GM23338 (cell line): Measurements from ENCODE around the gene SARM1. TPM values are rescaled to one million over a fixed set of nuclear protein-coding genes. Genes with fewer than 3 reads are reported as not detected.

Source experiments
- ATAC-seq: fragments of 200-7000 bp; cut with Tn5 transposase; 3 replicates; pipeline ENCODE4 v1.9.1; 2020
- DNase-seq: peaks from one replicate; pipeline ENCODE4 v3.0.0-alpha.2; 2015; ENCODE audit warnings: low spot score
- H2AFZ ChIP-seq: fragments of 200-600 bp; sonication (generic); 2 replicates; pipeline ENCODE4 v1.8.0; 2016; ENCODE audit warnings: antibody characterized with exemption, mild to moderate bottlenecking, moderate library complexity
- H3F3A ChIP-seq: fragments of 200-600 bp; sonication (generic); replicated peaks from 2 replicates; pipeline ENCODE4 v1.8.0; 2017; ENCODE audit warnings: antibody characterized with exemption, mixed run types, low read depth
- H3K27ac ChIP-seq: fragments of 200-600 bp; sonication (generic); 2 replicates; pipeline ENCODE4 v1.6.1; 2016; ENCODE audit warnings: low read depth
- H3K27me3 ChIP-seq: fragments of 200-600 bp; sonication (generic); 2 replicates; pipeline ENCODE4 v1.8.0; 2016; ENCODE audit warnings: mild to moderate bottlenecking, mixed run types, moderate library complexity; ENCODE audit not compliant: insufficient read depth
- H3K36me3 ChIP-seq: fragments of 200-600 bp; sonication (generic); 2 replicates; pipeline ENCODE4 v1.8.0; 2016; ENCODE audit warnings: mild to moderate bottlenecking; ENCODE audit not compliant: insufficient read depth
- H3K4me1 ChIP-seq: fragments of 200-600 bp; sonication (generic); 2 replicates; pipeline ENCODE4 v1.8.0; 2016; ENCODE audit warnings: mild to moderate bottlenecking, moderate library complexity; ENCODE audit not compliant: insufficient read depth
- H3K4me2 ChIP-seq: fragments of 200-600 bp; sonication (generic); 2 replicates; pipeline ENCODE4 v1.7.1; 2017; ENCODE audit warnings: mixed run types
- H3K4me3 ChIP-seq: fragments of 200-600 bp; sonication (generic); 2 replicates; pipeline ENCODE4 v1.6.1; 2016; ENCODE audit warnings: mixed run types
- H3K79me2 ChIP-seq: fragments of 200-600 bp; sonication (generic); replicated peaks from 2 replicates; pipeline ENCODE4 v1.8.0; 2017; ENCODE audit warnings: mild to moderate bottlenecking; ENCODE audit not compliant: insufficient read depth
- H3K9me2 ChIP-seq: fragments of 200-600 bp; sonication (generic); 2 replicates; pipeline ENCODE4 v1.8.0; 2017; ENCODE audit not compliant: insufficient read depth
- H4K20me1 ChIP-seq: fragments of 200-600 bp; sonication (generic); replicated peaks from 2 replicates; pipeline ENCODE4 v1.8.0; 2017; ENCODE audit warnings: mild to moderate bottlenecking; ENCODE audit not compliant: insufficient read depth
- H3K27ac Mint-ChIP-seq: 2 replicates; pipeline ENCODE4 v1.8.0; 2020; ENCODE audit warnings: inconsistent platforms, mild to moderate bottlenecking, moderate library complexity, mixed read lengths
- H3K27me3 Mint-ChIP-seq: 3 replicates; pipeline ENCODE4 v1.8.0; 2022; ENCODE audit warnings: low read depth, mild to moderate bottlenecking, moderate library complexity, mixed read lengths, inconsistent platforms; ENCODE audit not compliant: insufficient read depth, poor library complexity
- H3K36me3 Mint-ChIP-seq: 3 replicates; pipeline ENCODE4 v1.8.0; 2021; ENCODE audit warnings: low read depth, mild to moderate bottlenecking, inconsistent platforms, moderate library complexity, mixed read lengths
- H3K4me1 Mint-ChIP-seq: 3 replicates; pipeline ENCODE4 v1.8.0; 2020; ENCODE audit warnings: mild to moderate bottlenecking, inconsistent platforms, mixed read lengths
- H3K4me3 Mint-ChIP-seq: 3 replicates; pipeline ENCODE4 v1.8.0; 2021; ENCODE audit warnings: moderate library complexity, mild to moderate bottlenecking, inconsistent platforms, mixed read lengths
- H3K9me3 Mint-ChIP-seq: 3 replicates; pipeline ENCODE4 v1.8.0; 2020; ENCODE audit warnings: moderate library complexity, mild to moderate bottlenecking, inconsistent platforms, mixed read lengths
- CREB1 ChIP-seq: fragments of 250-450 bp; sonication (Bioruptor Pico); IDR thresholded peaks from 2 replicates; pipeline ENCODE4 v1.5.0; 2020; ENCODE audit warnings: low read depth, mild to moderate bottlenecking, moderate library complexity
- CTCF ChIP-seq, 2 experiments: fragments of 200-600 bp in 1 of 2; sonication (generic) in 1 of 2; conservative IDR thresholded peaks; 2 replicates each; pipeline versions ENCODE4 v1.5.1 to v1.6.1; 2016 to 2017; ENCODE audit warnings: antibody characterized with exemption in 2 of 2, low read depth in 2 of 2, mild to moderate bottlenecking in 2 of 2, moderate library complexity in 1 of 2
- ETS1 ChIP-seq: IDR thresholded peaks from 2 replicates; pipeline ENCODE4 v1.6.1; 2016; ENCODE audit warnings: antibody characterized with exemption
- EZH2 ChIP-seq: fragments of 200-600 bp; sonication (generic); IDR thresholded peaks from one replicate; pipeline ENCODE4 v1.8.0; 2017; ENCODE audit warnings: antibody characterized with exemption, mild to moderate bottlenecking, low read depth; ENCODE audit not compliant: unreplicated experiment
- EZH2phosphoT487 ChIP-seq: fragments of 200-600 bp; sonication (generic); IDR thresholded peaks from one replicate; pipeline ENCODE4 v1.8.1; 2018; ENCODE audit warnings: antibody characterized with exemption; ENCODE audit not compliant: unreplicated experiment
- JUNB ChIP-seq: IDR thresholded peaks from one replicate; pipeline ENCODE4 v1.6.1; 2016; ENCODE audit warnings: antibody characterized with exemption; ENCODE audit not compliant: unreplicated experiment
- NANOG ChIP-seq: IDR thresholded peaks from 2 replicates; pipeline ENCODE4 v1.6.1; 2016; ENCODE audit warnings: antibody characterized with exemption, borderline replicate concordance
- POLR2AphosphoS5 ChIP-seq: IDR thresholded peaks from 2 replicates; pipeline ENCODE4 v1.6.1; 2016; ENCODE audit warnings: antibody characterized with exemption, low read depth
- REST ChIP-seq: IDR thresholded peaks from one replicate; pipeline ENCODE4 v1.6.1; 2018; ENCODE audit warnings: antibody characterized with exemption; ENCODE audit not compliant: unreplicated experiment
- STAT1 ChIP-seq: IDR thresholded peaks from one replicate; pipeline ENCODE4 v1.6.1; 2016; ENCODE audit warnings: antibody characterized with exemption; ENCODE audit not compliant: unreplicated experiment
- ZNF114 ChIP-seq: fragments of 250-450 bp; sonication (Bioruptor Pico); IDR thresholded peaks from 2 replicates; pipeline ENCODE4 v1.5.0; 2020; ENCODE audit warnings: mild to moderate bottlenecking, moderate library complexity
- ZNF331 ChIP-seq: fragments of 250-450 bp; sonication (Bioruptor Pico); IDR thresholded peaks from 2 replicates; pipeline ENCODE4 v1.5.0; 2020; ENCODE audit warnings: low read depth, mild to moderate bottlenecking, moderate library complexity
- ZNF462 ChIP-seq: fragments of 250-450 bp; sonication (Bioruptor Pico); IDR thresholded peaks from 2 replicates; pipeline ENCODE4 v1.5.0; 2020; ENCODE audit warnings: mild to moderate bottlenecking, moderate library complexity
- polyA plus RNA-seq: library from polyadenylated mRNA; unstranded; fragments of >200 nt; fragmentation: Nextera tagmentation; extraction: Ambion mirVana; gene quantifications from 2 replicates; pipeline ENCODE4 v1.2.1, GENCODE V29; 2016
- total RNA-seq: library from RNA; depleted of rRNA; stranded (reverse); fragments of >200 nt; shearing (Covaris generic); gene quantifications from 2 replicates; pipeline ENCODE4 v1.2.3, GENCODE V29; 2014

The SARM1 gene
- total and polyA plus RNA-seq, 2 experiments from 2014 or later: 0.89 to 15.3 TPM

- Mint-ChIP-seq H3K9me3 (no peaks in the 10 kb centered on the region), H3K4me3 (no peak overlapping the region), H3K36me3 (no peaks in the 10 kb centered on the region), H3K4me1 (0 out of 3 replicates have a peak, but pooled peaks cover 2% of the 10 kb centered on the region), H3K27me3 (no peaks in the 10 kb centered on the region), H3K27ac (no peak overlapping the region)
- no peaks in the 10 kb centered on the region for H4K20me1 ChIP-seq
- TF ChIP-seq REST: no peak
- TF ChIP-seq NANOG: no peak
- no peak for TF ChIP-seq CREB1
- no peak for TF ChIP-seq STAT1
- no peak for TF ChIP-seq JUNB
- no peak for TF ChIP-seq ZNF462 (CRISPR knock-in tag)
- no peak for TF ChIP-seq ZNF114 (CRISPR knock-in tag)
- TF ChIP-seq ZNF331: no peak
- TF ChIP-seq EZH2: no peak
- TF ChIP-seq EZH2phosphoT487: no peak
- no peak for TF ChIP-seq CTCF (conservative IDR thresholded peaks at IDR 0.05; ENCODE audit: low read depth in 2 of 2)
- TF ChIP-seq ETS1: no peak
- TF ChIP-seq POLR2AphosphoS5: no peak
- no peaks in the 10 kb centered on the region for H3K9me2 ChIP-seq
- no peaks in the 10 kb centered on the region for H3K27me3 ChIP-seq
- H3K36me3 ChIP-seq: no peaks in the 10 kb centered on the region
- H3K4me3 ChIP-seq: no peak overlapping the region
- H3K4me2 ChIP-seq: no peak overlapping the region
- no peaks in the 10 kb centered on the region for H3K79me2 ChIP-seq
- no peak overlapping the region for H3K27ac ChIP-seq
- DNase-seq: no peak
- no peak for ATAC-seq
- H2AFZ ChIP-seq: no peak overlapping the region
- H3F3A ChIP-seq: no peaks in the 10 kb centered on the region
- H3K4me1 ChIP-seq: no peaks in the 10 kb centered on the region
Observed at GRCh38 chr17:28447396-28447760, 75.9 kb downstream of the SARM1 start.
